IPS-18c (cell line): ENCODE results near the gene RTN1.

ENCODE experiments used
- H3K4me3 ChIP-seq: 2 replicates; pipeline ENCODE4 v1.7.0; 2013; ENCODE audit warnings: low read depth, mild to moderate bottlenecking, low read length, moderate library complexity; ENCODE audit not compliant: insufficient read depth
- H3K9me3 ChIP-seq: one replicate; pipeline ENCODE4 v1.6.1; 2013; ENCODE audit warnings: mild to moderate bottlenecking, low read length, moderate library complexity; ENCODE audit not compliant: control insufficient read depth, insufficient read depth

The RTN1 gene

GRCh38 chr14:59863806-59864525 is 6.6 kb downstream of the RTN1 start:
- no peak overlapping the region for H3K4me3 ChIP-seq
- H3K9me3 ChIP-seq: peaks cover 3% of the 10 kb centered on the region

- H3K9me3 ChIP-seq: peaks cover 3% of the 10 kb centered on the region
Observed at GRCh38 chr14:59857328-59857727, 13.2 kb downstream of the RTN1 start.

GRCh38 chr14:59852350-59852749 is 18.2 kb downstream of the RTN1 start:
- H3K9me3 ChIP-seq: no peaks in the 10 kb centered on the region
- H3K4me3 ChIP-seq: no peak overlapping the region

More at GRCh38 chr14:59857328-59857727, 13.2 kb downstream of the RTN1 start:
- no peak overlapping the region for H3K4me3 ChIP-seq

- Histone ChIP-seq H3K4me3 (no peak overlapping the region), H3K9me3 (no peaks in the 10 kb centered on the region)
Observed at GRCh38 chr14:59850458-59850857, 20.1 kb downstream of the RTN1 start.

GRCh38 chr14:59849411-59850130 is 21.0 kb downstream of the RTN1 start:
- no peaks in the 10 kb centered on the region for H3K9me3 ChIP-seq

GRCh38 chr14:59848671-59849070 is 21.9 kb downstream of the RTN1 start:
- H3K9me3 ChIP-seq: no peaks in the 10 kb centered on the region
- H3K4me3 ChIP-seq: no peak overlapping the region

More at GRCh38 chr14:59849411-59850130, 21.0 kb downstream of the RTN1 start:
- no peak overlapping the region for H3K4me3 ChIP-seq

GRCh38 chr14:59847711-59848110 is 22.9 kb downstream of the RTN1 start:
- H3K4me3 ChIP-seq: no peak overlapping the region
- no peaks in the 10 kb centered on the region for H3K9me3 ChIP-seq

- no peaks in the 10 kb centered on the region for H3K9me3 ChIP-seq
- H3K4me3 ChIP-seq: no peak overlapping the region
Observed at GRCh38 chr14:59846595-59846994, 24.0 kb downstream of the RTN1 start.

GRCh38 chr14:59845245-59845644 is 25.3 kb downstream of the RTN1 start:
- no peak overlapping the region for H3K4me3 ChIP-seq
- no peaks in the 10 kb centered on the region for H3K9me3 ChIP-seq

- no peak overlapping the region for H3K4me3 ChIP-seq
- no peaks in the 10 kb centered on the region for H3K9me3 ChIP-seq
Observed at GRCh38 chr14:59844186-59844812, 26.3 kb downstream of the RTN1 start.

- Histone ChIP-seq H3K9me3 (no peaks in the 10 kb centered on the region), H3K4me3 (no peak overlapping the region)
Observed at GRCh38 chr14:59836116-59836515, 34.5 kb downstream of the RTN1 start.

GRCh38 chr14:59832653-59833294 is 37.8 kb downstream of the RTN1 start:
- no peak overlapping the region for H3K4me3 ChIP-seq

GRCh38 chr14:59831121-59831730 is 39.4 kb downstream of the RTN1 start:
- Histone ChIP-seq H3K4me3 (no peak overlapping the region), H3K9me3 (no peaks in the 10 kb centered on the region)

More at GRCh38 chr14:59832653-59833294, 37.8 kb downstream of the RTN1 start:
- no peaks in the 10 kb centered on the region for H3K9me3 ChIP-seq

- no peaks in the 10 kb centered on the region for H3K9me3 ChIP-seq
- H3K4me3 ChIP-seq: no peak overlapping the region
Observed at GRCh38 chr14:59830338-59830734, 40.2 kb downstream of the RTN1 start.

- no peaks in the 10 kb centered on the region for H3K9me3 ChIP-seq
- no peak overlapping the region for H3K4me3 ChIP-seq
Observed at GRCh38 chr14:59829469-59830337, 40.9 kb downstream of the RTN1 start.

- H3K9me3 ChIP-seq: no peaks in the 10 kb centered on the region
Observed at GRCh38 chr14:59828276-59828675, 42.3 kb downstream of the RTN1 start.

More at GRCh38 chr14:59828276-59828675, 42.3 kb downstream of the RTN1 start:
- H3K4me3 ChIP-seq: no peak overlapping the region
